ENCODE results near the gene LMF1.

Gene LMF1

GRCh38 chr16:906296-906695 lies 64.5 kb downstream of the LMF1 start:
- TF ChIP-seq TAF1 (IDR thresholded peaks at IDR 0.05; ENCODE audit: low read depth, low read length) (no peak), PAX5 (IDR thresholded peaks at IDR 0.05; ENCODE audit: insufficient read depth, low read length, severe bottlenecking) (no peak)
- FAIRE-seq = no peak
- DNase-seq (ENCODE audit: insufficient read length, low spot score) = no peak

DNA sequence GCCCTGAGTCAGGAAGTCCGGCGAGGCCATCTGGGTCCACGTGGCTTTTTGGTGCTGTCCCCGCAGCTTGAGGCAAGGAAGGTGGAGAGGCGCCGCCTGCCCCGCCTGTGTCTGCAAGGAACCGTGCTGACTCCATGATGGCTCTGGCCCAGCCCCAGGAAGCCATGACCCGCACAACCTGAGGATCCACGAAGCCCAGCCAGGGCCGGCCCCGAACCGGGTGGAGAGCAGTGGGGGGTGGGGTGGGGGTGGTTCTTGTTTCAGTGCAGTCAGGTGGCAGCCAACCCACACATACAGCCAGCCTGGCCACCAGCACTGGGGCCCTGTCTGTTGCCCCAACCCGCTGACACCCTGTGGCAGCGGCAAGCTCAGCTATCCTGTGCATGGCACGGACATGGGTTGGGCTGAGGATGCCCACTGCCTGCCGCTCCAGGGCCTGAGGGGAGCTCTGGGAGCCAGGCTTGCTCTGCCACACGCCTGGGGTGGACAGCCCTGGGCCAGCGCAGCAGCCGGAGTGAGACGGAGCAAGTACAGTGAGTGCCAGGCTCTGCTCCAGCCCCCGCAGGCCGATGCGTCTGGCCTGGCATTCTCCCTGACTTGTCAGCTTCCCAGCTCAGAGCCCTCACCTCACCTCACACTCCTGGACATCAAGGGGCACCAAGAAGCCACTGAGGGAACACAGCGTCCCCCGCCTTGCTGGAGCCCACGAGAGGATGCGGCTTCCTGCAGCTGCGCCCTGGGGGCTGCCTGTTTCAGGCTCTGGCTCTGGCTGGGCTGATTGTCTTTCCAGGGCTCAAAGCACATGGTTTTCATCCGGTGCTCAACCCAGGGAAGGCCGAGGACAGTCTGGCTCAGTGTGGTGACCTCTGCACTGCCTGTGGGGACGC lies 68.8 kb downstream of the LMF1 start:
- FAIRE-seq (no peak), DNase-seq (ENCODE audit: insufficient read length, low spot score) (no peak)
- no peak for TF ChIP-seq POLR2AphosphoS5 (IDR thresholded peaks at IDR 0.05; ENCODE audit: low read depth, low read length)
- no peak for TF ChIP-seq SPI1 (IDR thresholded peaks at IDR 0.05; ENCODE audit: low read depth, low read length)
- TF ChIP-seq PAX5 (IDR thresholded peaks at IDR 0.05; ENCODE audit: insufficient read depth, low read length, severe bottlenecking) = no peak
- TF ChIP-seq POLR2A (IDR thresholded peaks at IDR 0.05; ENCODE audit: low read depth, low read length) = no peak

DNA sequence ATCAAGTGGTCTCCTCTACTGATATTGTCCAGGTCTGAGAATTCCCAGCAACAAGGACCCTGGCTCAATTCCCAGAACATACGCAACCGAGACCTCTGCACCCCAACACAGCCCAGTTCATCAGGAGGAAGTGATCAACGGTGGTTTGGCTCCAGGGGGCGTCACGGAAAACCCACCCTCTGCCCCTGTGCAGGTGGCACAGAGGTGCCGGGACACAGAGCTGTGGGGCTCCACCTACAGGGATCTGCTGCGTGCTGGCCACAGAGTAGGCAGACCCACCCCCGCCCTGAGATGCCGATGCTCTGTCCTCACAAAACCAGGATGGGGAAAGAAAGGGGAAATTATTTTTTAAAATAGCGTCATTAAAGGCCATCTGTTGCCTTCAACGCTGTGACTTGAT lies 69.6 kb downstream of the LMF1 start:
- DNase-seq (ENCODE audit: insufficient read length, low spot score) = no peak
- TF ChIP-seq SPI1 (IDR thresholded peaks at IDR 0.05; ENCODE audit: low read depth, low read length) = no peak
- no peak for TF ChIP-seq POLR2A (IDR thresholded peaks at IDR 0.05; ENCODE audit: low read depth, low read length)
- TF ChIP-seq TAF1 (IDR thresholded peaks at IDR 0.05; ENCODE audit: low read depth, low read length) = no peak
- TF ChIP-seq POLR2AphosphoS5 (IDR thresholded peaks at IDR 0.05; ENCODE audit: low read depth, low read length) = no peak
- no peak for TF ChIP-seq POU2F2 (IDR thresholded peaks at IDR 0.05; ENCODE audit: low read depth, low read length)
- no peak for TF ChIP-seq PAX5 (IDR thresholded peaks at IDR 0.05; ENCODE audit: insufficient read depth, low read length, severe bottlenecking)
- no peak for FAIRE-seq

GRCh38 chr16:900211-900610 lies 70.6 kb downstream of the LMF1 start:
- FAIRE-seq (no peak), DNase-seq (ENCODE audit: insufficient read length, low spot score) (no peak)
- TF ChIP-seq PAX5 (IDR thresholded peaks at IDR 0.05; ENCODE audit: insufficient read depth, low read length, severe bottlenecking) = no peak
- no peak for TF ChIP-seq SPI1 (IDR thresholded peaks at IDR 0.05; ENCODE audit: low read depth, low read length)
- no peak for TF ChIP-seq TAF1 (IDR thresholded peaks at IDR 0.05; ENCODE audit: low read depth, low read length)
- no peak for TF ChIP-seq POU2F2 (IDR thresholded peaks at IDR 0.05; ENCODE audit: low read depth, low read length)
- TF ChIP-seq POLR2AphosphoS5 (IDR thresholded peaks at IDR 0.05; ENCODE audit: low read depth, low read length) = no peak
- TF ChIP-seq POLR2A (IDR thresholded peaks at IDR 0.05; ENCODE audit: low read depth, low read length) = no peak

DNA sequence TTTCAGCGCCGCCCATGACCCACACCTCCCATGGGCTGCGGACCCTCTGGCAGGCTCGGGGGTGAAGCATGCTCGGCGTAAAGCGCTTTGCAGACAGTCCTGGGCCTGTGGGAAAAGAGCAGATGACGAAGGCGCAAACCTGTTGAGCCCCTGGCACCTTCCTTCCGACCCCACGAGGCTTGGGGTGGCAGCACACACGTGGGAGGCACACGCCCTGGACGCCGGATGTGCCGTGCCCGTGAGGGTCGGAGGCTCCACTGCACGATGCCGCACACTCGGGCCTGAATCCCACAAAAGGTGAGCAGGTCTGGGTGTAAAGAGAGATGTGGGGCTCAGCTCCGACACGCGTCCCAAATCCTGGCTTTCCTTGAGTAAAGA lies 71.1 kb downstream of the LMF1 start:
- no peak for TF ChIP-seq PAX5 (IDR thresholded peaks at IDR 0.05; ENCODE audit: insufficient read depth, low read length, severe bottlenecking)
- TF ChIP-seq TAF1 (IDR thresholded peaks at IDR 0.05; ENCODE audit: low read depth, low read length) = no peak
- no peak for TF ChIP-seq POU2F2 (IDR thresholded peaks at IDR 0.05; ENCODE audit: low read depth, low read length)
- TF ChIP-seq POLR2A (IDR thresholded peaks at IDR 0.05; ENCODE audit: low read depth, low read length) = no peak
- no peak for TF ChIP-seq SPI1 (IDR thresholded peaks at IDR 0.05; ENCODE audit: low read depth, low read length)
- no peak for TF ChIP-seq POLR2AphosphoS5 (IDR thresholded peaks at IDR 0.05; ENCODE audit: low read depth, low read length)
- DNase-seq (ENCODE audit: insufficient read length, low spot score) (no peak), FAIRE-seq (no peak)

- FAIRE-seq (no peak), DNase-seq (ENCODE audit: insufficient read length, low spot score) (no peak)
- TF ChIP-seq SPI1 (IDR thresholded peaks at IDR 0.05; ENCODE audit: low read depth, low read length) (no peak), PAX5 (IDR thresholded peaks at IDR 0.05; ENCODE audit: insufficient read depth, low read length, severe bottlenecking) (no peak)
Observed at GRCh38 chr16:898761-899682, 71.8 kb downstream of the LMF1 start.

- FAIRE-seq = no peak
- no peak for DNase-seq (ENCODE audit: insufficient read length, low spot score)
- no peak for TF ChIP-seq PAX5 (IDR thresholded peaks at IDR 0.05; ENCODE audit: insufficient read depth, low read length, severe bottlenecking)
Observed at GRCh38 chr16:898216-898615, 72.6 kb downstream of the LMF1 start.

- DNase-seq (ENCODE audit: insufficient read length, low spot score) (no peak), FAIRE-seq (no peak)
- no peak for TF ChIP-seq SPI1 (IDR thresholded peaks at IDR 0.05; ENCODE audit: low read depth, low read length)
- TF ChIP-seq POLR2AphosphoS5 (IDR thresholded peaks at IDR 0.05; ENCODE audit: low read depth, low read length) = no peak
- TF ChIP-seq POLR2A (IDR thresholded peaks at IDR 0.05; ENCODE audit: low read depth, low read length) = no peak
Observed at GRCh38 chr16:897701-898100, 73.1 kb downstream of the LMF1 start.

GRCh38 chr16:897200-897543 lies 73.6 kb downstream of the LMF1 start:
- FAIRE-seq (no peak), DNase-seq (ENCODE audit: insufficient read length, low spot score) (no peak)
- TF ChIP-seq SPI1 (IDR thresholded peaks at IDR 0.05; ENCODE audit: low read depth, low read length) = no peak
- no peak for TF ChIP-seq POLR2AphosphoS5 (IDR thresholded peaks at IDR 0.05; ENCODE audit: low read depth, low read length)
- no peak for TF ChIP-seq POLR2A (IDR thresholded peaks at IDR 0.05; ENCODE audit: low read depth, low read length)
- no peak for TF ChIP-seq PAX5 (IDR thresholded peaks at IDR 0.05; ENCODE audit: insufficient read depth, low read length, severe bottlenecking)
- no peak for TF ChIP-seq TAF1 (IDR thresholded peaks at IDR 0.05; ENCODE audit: low read depth, low read length)
- no peak for TF ChIP-seq POU2F2 (IDR thresholded peaks at IDR 0.05; ENCODE audit: low read depth, low read length)

Data from GM12891 (cell line).